Loucy (cell line): ENCODE data around the gene MALRD1.

Experiments
- H2AFZ ChIP-seq: fragments of 200-600 bp; sonication (generic); 2 replicates; pipeline ENCODE4 v1.6.0; 2016; ENCODE audit warnings: antibody characterized with exemption, mild to moderate bottlenecking, low read length, moderate library complexity
- H3F3A ChIP-seq: fragments of 200-600 bp; 2 replicates; pipeline ENCODE4 v1.6.0; 2016; ENCODE audit warnings: antibody characterized with exemption, low read depth, mild to moderate bottlenecking
- H3K27me3 ChIP-seq: fragments of 200-600 bp; sonication (generic); 2 replicates; pipeline ENCODE4 v1.6.1; 2014; ENCODE audit warnings: low read length, mild to moderate bottlenecking; ENCODE audit not compliant: insufficient read depth, poor library complexity, severe bottlenecking
- H3K36me3 ChIP-seq: fragments of 200-600 bp; sonication (generic); 2 replicates; pipeline ENCODE4 v1.6.1; 2016; ENCODE audit warnings: low read length; ENCODE audit not compliant: insufficient read depth
- H3K4me1 ChIP-seq: fragments of 200-600 bp; sonication (generic); 2 replicates; pipeline ENCODE4 v1.5.1; 2014; ENCODE audit warnings: low read length, mild to moderate bottlenecking; ENCODE audit not compliant: insufficient read depth, poor library complexity, severe bottlenecking
- H3K4me2 ChIP-seq: fragments of 200-600 bp; sonication (generic); 2 replicates; pipeline ENCODE4 v1.6.0; 2014; ENCODE audit warnings: antibody characterized with exemption, low read length, low read depth, mild to moderate bottlenecking; ENCODE audit not compliant: poor library complexity, severe bottlenecking
- H3K4me3 ChIP-seq: fragments of 200-600 bp; sonication (generic); 2 replicates; pipeline ENCODE4 v1.5.1; 2014; ENCODE audit warnings: low read length, mild to moderate bottlenecking, mixed read lengths; ENCODE audit not compliant: poor library complexity, severe bottlenecking
- H3K79me2 ChIP-seq: fragments of 200-600 bp; sonication (generic); 2 replicates; pipeline ENCODE4 v1.6.1; 2014; ENCODE audit warnings: low read length; ENCODE audit not compliant: insufficient read depth
- H3K9ac ChIP-seq: fragments of 200-600 bp; sonication (generic); 2 replicates; pipeline ENCODE4 v1.6.0; 2014; ENCODE audit warnings: mild to moderate bottlenecking, low read depth, low read length, moderate library complexity; ENCODE audit not compliant: poor library complexity, severe bottlenecking
- H3K9me2 ChIP-seq: fragments of 200-600 bp; sonication (generic); replicated peaks from 2 replicates; pipeline ENCODE4 v1.6.1; 2016; ENCODE audit warnings: low read depth, low read length, mixed read lengths
- H3K9me3 ChIP-seq: fragments of 200-600 bp; sonication (generic); 2 replicates; pipeline ENCODE4 v1.6.1; 2014; ENCODE audit warnings: mild to moderate bottlenecking, antibody characterized with exemption, low read length, low read depth; ENCODE audit not compliant: insufficient read depth
- H4K20me1 ChIP-seq: fragments of 200-600 bp; sonication (generic); 2 replicates; pipeline ENCODE4 v1.6.0; 2014; ENCODE audit warnings: antibody characterized with exemption, low read length, mild to moderate bottlenecking; ENCODE audit not compliant: insufficient read depth, poor library complexity, severe bottlenecking
- EZH2phosphoT487 ChIP-seq: fragments of 200-600 bp; IDR thresholded peaks from 2 replicates; pipeline ENCODE4 v1.6.1; 2018; ENCODE audit warnings: antibody characterized with exemption, mild to moderate bottlenecking, moderate library complexity, borderline replicate concordance
- TF ChIP-seq, protein P1 (sequence below): fragments of 200-600 bp; sonication (generic); conservative IDR thresholded peaks from 2 replicates; pipeline ENCODE4 v1.5.1; 2014; ENCODE audit warnings: mild to moderate bottlenecking, antibody characterized with exemption, low read length

Gene MALRD1

GRCh38 chr10:19772972-19773371 lies 724.4 kb downstream of the MALRD1 start:
- Histone ChIP-seq H3K36me3 (no peaks in the 10 kb centered on the region), H3K4me3 (no peak overlapping the region), H4K20me1 (no peaks in the 10 kb centered on the region), H3K27me3 (no peaks in the 10 kb centered on the region), H3K9me2 (no peaks in the 10 kb centered on the region), H3K4me1 (peaks cover 5% of the 10 kb centered on the region), H3K9me3 (no peaks in the 10 kb centered on the region), H3K9ac (no peak overlapping the region), H3K4me2 (no peak overlapping the region), H3F3A (no peaks in the 10 kb centered on the region), H3K79me2 (no peaks in the 10 kb centered on the region), H2AFZ (no peak overlapping the region)
- no peak for TF ChIP-seq EZH2phosphoT487
- TF ChIP-seq, protein P1, sequence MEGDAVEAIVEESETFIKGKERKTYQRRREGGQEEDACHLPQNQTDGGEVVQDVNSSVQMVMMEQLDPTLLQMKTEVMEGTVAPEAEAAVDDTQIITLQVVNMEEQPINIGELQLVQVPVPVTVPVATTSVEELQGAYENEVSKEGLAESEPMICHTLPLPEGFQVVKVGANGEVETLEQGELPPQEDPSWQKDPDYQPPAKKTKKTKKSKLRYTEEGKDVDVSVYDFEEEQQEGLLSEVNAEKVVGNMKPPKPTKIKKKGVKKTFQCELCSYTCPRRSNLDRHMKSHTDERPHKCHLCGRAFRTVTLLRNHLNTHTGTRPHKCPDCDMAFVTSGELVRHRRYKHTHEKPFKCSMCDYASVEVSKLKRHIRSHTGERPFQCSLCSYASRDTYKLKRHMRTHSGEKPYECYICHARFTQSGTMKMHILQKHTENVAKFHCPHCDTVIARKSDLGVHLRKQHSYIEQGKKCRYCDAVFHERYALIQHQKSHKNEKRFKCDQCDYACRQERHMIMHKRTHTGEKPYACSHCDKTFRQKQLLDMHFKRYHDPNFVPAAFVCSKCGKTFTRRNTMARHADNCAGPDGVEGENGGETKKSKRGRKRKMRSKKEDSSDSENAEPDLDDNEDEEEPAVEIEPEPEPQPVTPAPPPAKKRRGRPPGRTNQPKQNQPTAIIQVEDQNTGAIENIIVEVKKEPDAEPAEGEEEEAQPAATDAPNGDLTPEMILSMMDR: no peak

DNA sequence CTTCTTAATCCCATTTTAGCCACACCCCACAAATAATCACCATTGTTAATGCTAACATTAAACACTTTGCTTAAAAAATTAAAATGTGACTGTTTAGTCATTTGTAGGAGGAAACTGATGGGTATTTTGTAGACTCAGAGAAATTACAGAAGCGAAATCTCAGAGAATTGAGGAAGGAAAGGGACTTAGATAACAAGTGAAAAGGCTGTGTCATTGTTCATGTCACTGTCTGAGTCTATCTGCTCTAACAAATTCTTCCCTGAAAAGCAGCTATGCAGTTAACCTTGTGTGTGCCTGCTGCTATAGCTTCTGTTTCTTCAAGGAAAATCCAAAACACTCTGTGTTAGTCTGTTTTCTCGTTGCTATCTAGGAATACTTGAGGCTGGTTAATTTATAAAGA lies 726.7 kb downstream of the MALRD1 start:
- Histone ChIP-seq H3F3A (no peaks in the 10 kb centered on the region), H3K4me3 (no peak overlapping the region), H3K9me3 (no peaks in the 10 kb centered on the region), H2AFZ (no peak overlapping the region), H3K79me2 (no peaks in the 10 kb centered on the region), H3K9me2 (no peaks in the 10 kb centered on the region), H3K9ac (no peak overlapping the region), H3K36me3 (no peaks in the 10 kb centered on the region), H3K4me1 (peaks cover 3% of the 10 kb centered on the region), H4K20me1 (no peaks in the 10 kb centered on the region), H3K27me3 (no peaks in the 10 kb centered on the region), H3K4me2 (no peak overlapping the region)
- no peak for TF ChIP-seq EZH2phosphoT487
- TF ChIP-seq, protein P1: no peak

DNA sequence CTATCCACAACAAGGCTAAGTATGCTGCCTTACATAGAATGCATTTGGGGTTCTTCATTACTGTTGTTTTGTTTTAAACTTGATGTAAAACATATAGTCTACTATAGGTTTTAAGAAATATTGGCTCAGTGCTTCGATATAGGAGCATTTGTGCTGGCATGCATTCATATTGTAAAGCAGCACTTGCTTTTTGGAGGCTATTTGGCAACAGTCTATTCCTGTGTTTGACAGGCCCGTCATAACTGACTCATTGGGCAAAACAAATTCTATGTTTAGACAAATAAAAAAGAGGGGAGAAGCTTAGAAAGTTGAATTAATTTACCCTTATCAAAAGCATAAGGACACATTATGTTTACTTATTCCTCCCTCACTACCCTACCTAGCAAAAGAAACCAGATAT lies 729.2 kb downstream of the MALRD1 start:
- TF ChIP-seq EZH2phosphoT487: no peak
- TF ChIP-seq, protein P1: no peak
- Histone ChIP-seq H3K9me2 (no peaks in the 10 kb centered on the region), H3K4me2 (no peak overlapping the region), H2AFZ (no peak overlapping the region), H3K79me2 (no peaks in the 10 kb centered on the region), H3K9me3 (no peaks in the 10 kb centered on the region), H3K9ac (no peak overlapping the region), H3K4me1 (peaks cover 11% of the 10 kb centered on the region), H3F3A (no peaks in the 10 kb centered on the region), H3K27me3 (no peaks in the 10 kb centered on the region), H3K36me3 (no peaks in the 10 kb centered on the region), H4K20me1 (no peaks in the 10 kb centered on the region), H3K4me3 (no peak overlapping the region)
